ENCODE data around the gene MFN2. TPM values are rescaled to one million over a fixed set of nuclear protein-coding genes. Genes with fewer than 3 reads are reported as not detected.
"Not testable (repeated sequence)": the region's sequence is repeated elsewhere in the genome, so short reads cannot be mapped to it uniquely, and the experiment has no call there.

The MFN2 gene
- total RNA-seq, 4 donors from 2014 or later: 53.8 to 71.6 (median 58.7) TPM

DNA sequence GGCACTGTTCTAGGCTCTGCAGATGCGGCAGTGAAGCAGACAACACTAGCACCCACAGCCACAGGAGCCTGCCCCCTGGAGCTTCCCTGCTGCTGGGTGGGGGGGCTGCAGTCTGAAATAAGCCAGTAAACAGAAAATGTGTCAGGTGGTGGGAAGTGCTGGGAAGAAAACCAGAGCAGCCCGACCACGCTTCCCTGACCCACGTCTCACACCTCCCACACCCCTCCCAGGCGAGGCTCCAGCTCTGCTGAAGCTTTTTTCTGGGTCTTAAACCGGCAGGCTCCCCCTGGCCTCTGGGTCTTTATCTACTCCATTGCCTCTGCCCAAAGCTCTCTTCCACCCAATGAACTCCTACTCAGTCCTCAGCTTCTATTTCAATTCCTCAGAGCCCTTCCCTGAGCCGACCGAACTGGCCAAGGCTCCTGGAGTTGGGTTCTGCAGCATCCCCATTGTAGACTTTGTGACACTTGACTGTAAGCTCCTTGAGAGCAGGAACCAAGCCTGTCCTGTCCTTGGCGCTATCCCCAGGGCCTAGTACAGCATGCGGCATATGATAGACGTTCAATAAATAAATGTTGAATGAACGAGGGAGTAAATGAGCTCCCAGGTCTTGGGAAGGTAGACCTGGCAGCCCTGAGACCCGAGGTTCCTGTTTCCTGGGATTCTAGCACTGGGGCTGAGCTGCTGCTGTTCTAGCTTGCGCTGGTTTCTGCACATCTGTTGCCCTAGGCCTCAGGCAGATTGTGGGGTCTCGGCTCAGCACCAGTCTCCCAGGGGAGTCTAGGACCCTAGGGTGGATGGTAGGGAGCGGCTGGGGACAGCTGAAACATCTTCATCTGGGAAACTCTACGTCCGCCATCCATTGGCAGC, 57.5 kb downstream of the MFN2 start:
- H3K4me3 ChIP-seq: no peak overlapping the region
- no peak overlapping the region for H3K27ac ChIP-seq
- no peaks in the 10 kb centered on the region for H3K27me3 ChIP-seq
- no peaks in the 10 kb centered on the region for H3K9me3 ChIP-seq
- peaks cover 0 to 31% (median 21%) of the 10 kb centered on the region in 4 donors for H3K4me1 ChIP-seq
- H3K36me3 ChIP-seq: peaks cover 0 to under 1% (median 0%) of the 10 kb centered on the region in 3 donors
- no peak for TF ChIP-seq POLR2A (IDR thresholded peaks at IDR 0.05)
- TF ChIP-seq EP300 (IDR thresholded peaks at IDR 0.05): no peak
- TF ChIP-seq CTCF (IDR thresholded peaks at IDR 0.05): no peak
- WGBS, 2 donors: 80% methylated on average over 18 of the region's 18 CpGs
- DNase-seq (ENCODE audit: low spot score in 2 of 2): no peak

- Histone ChIP-seq H3K36me3 (no peaks in the 10 kb centered on the region), H3K4me1 (peaks cover 0 to 22% (median 15%) of the 10 kb centered on the region in 4 donors), H3K27ac (no peak overlapping the region), H3K4me3 (no peak overlapping the region), H3K9me3 (no peaks in the 10 kb centered on the region), H3K27me3 (no peaks in the 10 kb centered on the region)
- no peak for DNase-seq (ENCODE audit: low spot score in 2 of 2)
- WGBS, 2 donors: 73 to 78% methylated on average over 12 to 17 of the region's 17 CpGs
- TF ChIP-seq CTCF (IDR thresholded peaks at IDR 0.05) (no peak), EP300 (IDR thresholded peaks at IDR 0.05) (no peak), POLR2A (IDR thresholded peaks at IDR 0.05) (no peak)
Measured at GRCh38 chr1:12038356-12039163, 58.3 kb downstream of the MFN2 start.

DNA sequence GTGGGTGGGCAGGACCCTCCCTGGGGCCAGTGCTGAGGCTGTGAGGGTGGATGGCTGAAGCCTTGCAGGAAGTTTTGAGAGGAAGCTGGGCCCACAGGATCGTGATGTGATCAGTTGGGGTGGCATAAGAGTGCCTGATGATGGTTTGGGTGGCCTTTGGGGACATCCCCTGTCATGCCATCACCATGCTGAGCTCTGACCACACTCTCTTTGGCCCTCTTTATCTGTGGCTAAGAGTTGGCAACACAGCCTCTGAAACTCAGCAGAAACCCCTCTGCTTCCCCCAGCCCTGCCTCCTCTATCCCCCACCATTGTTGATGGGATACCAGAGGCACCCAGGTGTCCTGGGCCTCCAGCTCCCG, 58.9 kb downstream of the MFN2 start:
- H3K36me3 ChIP-seq: no peaks in the 10 kb centered on the region
- H3K4me3 ChIP-seq: no peak overlapping the region
- H3K27me3 ChIP-seq: no peaks in the 10 kb centered on the region
- no peak for DNase-seq (ENCODE audit: low spot score in 2 of 2)
- no peaks in the 10 kb centered on the region for H3K9me3 ChIP-seq
- TF ChIP-seq POLR2A (IDR thresholded peaks at IDR 0.05): no peak
- TF ChIP-seq CTCF (IDR thresholded peaks at IDR 0.05): no peak
- TF ChIP-seq EP300 (IDR thresholded peaks at IDR 0.05): no peak
- H3K27ac ChIP-seq: no peak overlapping the region
- peaks cover 0 to 16% (median 10%) of the 10 kb centered on the region in 4 donors for H3K4me1 ChIP-seq
- WGBS, 2 donors: 63 to 71% methylated on average over 2 of the region's 2 CpGs

- H3K36me3 ChIP-seq; H3K9me3 ChIP-seq; H3K27me3 ChIP-seq; H3K4me3 ChIP-seq; DNase-seq (ENCODE audit: low spot score in 2 of 2): not testable (repeated sequence)
- peak overlapping the region in 1 of 4 donors; percentile 28 for H3K27ac ChIP-seq
- WGBS, 2 donors: 84 to 88% methylated on average over 13 of the region's 13 CpGs
- peaks cover 0 to 12% (median 4%) of the 10 kb centered on the region in 4 donors for H3K4me1 ChIP-seq
Measured at GRCh38 chr1:12039824-12040456, 59.7 kb downstream of the MFN2 start.

- H3K27ac ChIP-seq: peak overlapping the region in 1 of 4 donors; percentile 28
- 65 to 72% methylated on average over 6 of the region's 6 CpGs for WGBS, 2 donors
- TF ChIP-seq POLR2A (IDR thresholded peaks at IDR 0.05): no peak
- TF ChIP-seq EP300 (IDR thresholded peaks at IDR 0.05): no peak
- TF ChIP-seq CTCF (IDR thresholded peaks at IDR 0.05): no peak
- H3K4me3 ChIP-seq: no peak overlapping the region
- DNase-seq (ENCODE audit: low spot score in 2 of 2): peak; percentile 20 to 21
- H3K4me1 ChIP-seq: peaks cover 0 to 6% (median under 1%) of the 10 kb centered on the region in 4 donors
- H3K36me3 ChIP-seq: no peaks in the 10 kb centered on the region
- no peaks in the 10 kb centered on the region for H3K27me3 ChIP-seq
- no peaks in the 10 kb centered on the region for H3K9me3 ChIP-seq
Measured at GRCh38 chr1:12040457-12041051, 60.3 kb downstream of the MFN2 start.

GRCh38 chr1:12044187-12044877, 64.1 kb downstream of the MFN2 start:
- H3K27me3 ChIP-seq; DNase-seq (ENCODE audit: low spot score in 2 of 2); H3K4me3 ChIP-seq; H3K27ac ChIP-seq; H3K4me1 ChIP-seq; H3K9me3 ChIP-seq; H3K36me3 ChIP-seq: not testable (repeated sequence)
- WGBS, 2 donors: 51 to 59% methylated on average over 15 of the region's 15 CpGs
